HepG2 (cell line): ENCODE data around the gene OTC. TPM values are rescaled to one million over a fixed set of nuclear protein-coding genes. Genes with fewer than 3 reads are reported as not detected.

Source experiments
- ATAC-seq: fragments of 200-7000 bp; cut with Tn5 transposase; 3 replicates; pipeline ENCODE4 v1.9.1; 2020; ENCODE audit warnings: mild to moderate bottlenecking, moderate library complexity
- BruUV-seq: library from RNA; stranded (reverse); fragments of 400-500 nt; replicated peaks from 2 replicates; lab custom pipeline; 2021; lab: Mats Ljungman, UMichigan
- CTCF ChIA-PET: fragments of 300-600 bp; formaldehyde crosslinking; extraction: SDS; loops from one replicate; lab custom pipeline; 2021; ENCODE audit warnings: low total read pairs, inconsistent platforms, low intra/inter-chr PET ratio; lab: Yijun Ruan, JAX
- POLR2A ChIA-PET: fragments of 350-600 bp; sonication (Branson Sonifier 250); formaldehyde crosslinking; loops from one replicate; lab custom pipeline; 2020; ENCODE audit warnings: antibody characterized with exemption, inconsistent platforms; lab: Yijun Ruan, JAX
- DNase-seq: peaks from one replicate; pipeline ENCODE4 v3.0.0-alpha.2; 2015; ENCODE audit warnings: low spot score
- FAIRE-seq: peaks from 3 replicates; lab custom pipeline; 2011; peaks lifted over from hg19 to GRCh38; lab: Jason Lieb, UNC
- H2AFZ ChIP-seq: one replicate; pipeline ENCODE4 v1.6.1; 2011; ENCODE audit warnings: low read length, inconsistent platforms
- H3K27ac ChIP-seq: fragments of 300-600 bp; 3 replicates; pipeline ENCODE4 v1.8.0; 2011; ENCODE audit warnings: mixed run types, mild to moderate bottlenecking, mixed read lengths, low read length, inconsistent platforms; ENCODE audit not compliant: insufficient read depth; ENCODE audit errors: extremely low read length
- H3K27me3 ChIP-seq, 2 experiments: fragments of 200-600 bp in 1 of 2; 2 replicates in 1 of 2; 3 replicates in 1 of 2; pipeline versions ENCODE4 v1.6.0 to v1.8.0; 2011; ENCODE audit warnings: low read length in 2 of 2, mild to moderate bottlenecking in 2 of 2, moderate library complexity in 2 of 2, inconsistent platforms in 1 of 2; ENCODE audit not compliant: insufficient read depth in 2 of 2, control insufficient read depth in 1 of 2
- H3K36me3 ChIP-seq, 2 experiments: fragments of 200-600 bp in 1 of 2; replicated peaks in 1 of 2; 2 replicates in 1 of 2; 3 replicates in 1 of 2; pipeline versions ENCODE4 v1.5.1 to v1.8.0; 2011; ENCODE audit warnings: low read length in 2 of 2, inconsistent platforms in 1 of 2; ENCODE audit not compliant: insufficient read depth in 2 of 2, control insufficient read depth in 1 of 2
- H3K4me1 ChIP-seq: 2 replicates; pipeline ENCODE4 v1.5.1; 2012; ENCODE audit warnings: low read length, inconsistent platforms; ENCODE audit not compliant: insufficient read depth
- H3K4me2 ChIP-seq: 2 replicates; pipeline ENCODE4 v1.6.0; 2011; ENCODE audit warnings: low read depth, low read length, inconsistent platforms
- H3K4me3 ChIP-seq, 3 experiments: fragments of 200-600 bp in 1 of 3; sonication (generic), shearing (Covaris generic) in 1 of 3; replicated peaks in 1 of 3; 2 replicates each; pipeline ENCODE4 v1.5.1; 2011 to 2016; ENCODE audit warnings: low read length in 3 of 3, inconsistent platforms in 2 of 3, low read depth in 2 of 3, mild to moderate bottlenecking in 2 of 3, control low read depth in 1 of 3, mixed read lengths in 1 of 3; ENCODE audit not compliant: insufficient read depth in 1 of 3
- H3K79me2 ChIP-seq: one replicate; pipeline ENCODE4 v1.6.1; 2011; ENCODE audit warnings: low read length, inconsistent platforms; ENCODE audit not compliant: insufficient read depth
- H3K9ac ChIP-seq: 2 replicates; pipeline ENCODE4 v1.6.0; 2011; ENCODE audit warnings: mild to moderate bottlenecking, low read depth, low read length, inconsistent platforms; ENCODE audit not compliant: insufficient read depth
- H3K9me3 ChIP-seq: 2 replicates; pipeline ENCODE4 v1.5.1; 2012; ENCODE audit warnings: mild to moderate bottlenecking, low read length
- H4K20me1 ChIP-seq: 2 replicates; pipeline ENCODE4 v1.6.0; 2011; ENCODE audit warnings: inconsistent platforms, mild to moderate bottlenecking, low read length, moderate library complexity; ENCODE audit not compliant: insufficient read depth
- CTCF ChIP-seq: sonication (generic); formaldehyde crosslinking; IDR thresholded peaks from 2 replicates; pipeline ENCODE4 v1.5.0; 2020; ENCODE audit warnings: mild to moderate bottlenecking, missing genetic modification reagents, moderate library complexity
- DPF2 ChIP-seq: sonication (generic); formaldehyde crosslinking; IDR thresholded peaks from 2 replicates; pipeline ENCODE4 v1.4.0; 2020; ENCODE audit warnings: mild to moderate bottlenecking, low read depth, missing genetic modification reagents, borderline replicate concordance
- KDM3A ChIP-seq: IDR thresholded peaks from 2 replicates; pipeline ENCODE4 v1.6.1; 2018; ENCODE audit warnings: low read depth, missing compliant biosample characterization
- KLF9 ChIP-seq: IDR thresholded peaks from 2 replicates; pipeline ENCODE4 v1.6.1; 2016; ENCODE audit warnings: low read depth
- RAD21 ChIP-seq: fragments of 450-650 bp; formaldehyde crosslinking; IDR thresholded peaks from 2 replicates; pipeline ENCODE4 v1.5.0; 2020; ENCODE audit warnings: mild to moderate bottlenecking
- RELA ChIP-seq: sonication (generic); formaldehyde crosslinking; IDR thresholded peaks from 2 replicates; pipeline ENCODE4 v1.4.0; 2020; ENCODE audit warnings: missing genetic modification reagents
- SMC3 ChIP-seq: IDR thresholded peaks from 2 replicates; pipeline ENCODE4 v1.6.1; 2011; ENCODE audit warnings: low read length, improper control_type of control experiment
- STAG1 ChIP-seq: sonication (generic); formaldehyde crosslinking; IDR thresholded peaks from 2 replicates; pipeline ENCODE4 v1.4.0; 2020; ENCODE audit warnings: missing genetic modification reagents
- ZNF138 ChIP-seq: sonication (generic); formaldehyde crosslinking; IDR thresholded peaks from 2 replicates; pipeline ENCODE4 v1.5.0; 2020; ENCODE audit warnings: mild to moderate bottlenecking, low read depth, missing genetic modification reagents
- in situ Hi-C: cut with HindIII; loops from 2 replicates; pipeline ENCODE4 v1.10.0; 2017; ENCODE audit warnings: low pct_unique_long_range_greater_than_20kb; ENCODE audit not compliant: extremely low pct_ligation_motif_present
- intact Hi-C: fragments of 100-400 bp; cut with micrococcal nuclease; formaldehyde crosslinking; loops from one replicate; pipeline ENCODE4 v1.10.0; 2022; ENCODE audit not compliant: unreplicated experiment
- polyA plus RNA-seq, 8 experiments: library from polyadenylated mRNA; depleted of rRNA in 3 of 8; stranded (reverse) in 7 of 8; unstranded in 1 of 8; fragments of >200 nt; fragmentation: Illumina TruSeq in 4 of 8; extraction: Trizol in 4 of 8; gene quantifications; 2 replicates each; pipeline versions ENCODE4 v1.2.1 to v1.2.3, GENCODE V29; 2011 to 2016; ENCODE audit warnings: low read depth in 4 of 8, missing spikeins in 1 of 8, mixed read lengths in 1 of 8; ENCODE audit not compliant: insufficient read depth in 1 of 8
- total RNA-seq, 5 experiments: library from RNA; depleted of rRNA; stranded (reverse); fragments of >200 nt; fragmentation: Illumina TruSeq; extraction: Trizol; gene quantifications; 2 replicates each; pipeline ENCODE4 v1.2.3, GENCODE V29; 2016; ENCODE audit warnings: low read depth in 1 of 5

OTC gene
- total and polyA plus RNA-seq, 2 of the 13 experiments (the other 11 are each of a cell fraction or from before 2014, with no cell fraction given): 0.04 to 1.8 TPM

- FAIRE-seq: no peak
Observed at GRCh38 chrX:38335382-38335781, 17.0 kb upstream of the OTC start.

More at GRCh38 chrX:38335382-38335781, 17.0 kb upstream of the OTC start:
- no peaks in the 10 kb centered on the region for H3K27me3 ChIP-seq
- CTCF ChIA-PET: no interaction called here
- no peak overlapping the region for H3K27ac ChIP-seq
- no peak overlapping the region for H2AFZ ChIP-seq
- intact Hi-C loops (loop anchor here (5.0 kb wide), 1 partner anchor 227 kb away; the partner anchor contains the start of gene TSPAN7), in situ Hi-C loops (no loop called here)
- no peaks in the 10 kb centered on the region for H4K20me1 ChIP-seq
- no peak for DNase-seq
- no peaks in the 10 kb centered on the region for H3K79me2 ChIP-seq
- H3K36me3 ChIP-seq: no peaks in the 10 kb centered on the region
- no peak overlapping the region for H3K9ac ChIP-seq
- BruUV-seq: no TSS peak
- no peak overlapping the region for H3K4me2 ChIP-seq
- TF ChIP-seq RELA (no peak), KDM3A (CRISPR knock-in tag) (no peak), KLF9 (CRISPR knock-in tag) (no peak), STAG1 (CRISPR knock-in tag) (peak; percentile 60), RAD21 (CRISPR knock-in tag) (peak; percentile 31; the same call in 1 of the 2 replicates), CTCF (CRISPR knock-in tag) (peak; percentile 51), SMC3 (peak; percentile 24; the same call in 1 of the 2 replicates), DPF2 (CRISPR knock-in tag) (no peak), ZNF138 (no peak)
- H3K4me3 ChIP-seq: no peak overlapping the region
- POLR2A ChIA-PET: no interaction called here
- ATAC-seq: peak; percentile 61
- H3K4me1 ChIP-seq: peaks cover 38% of the 10 kb centered on the region
- no peaks in the 10 kb centered on the region for H3K9me3 ChIP-seq
